CD14-positive monocyte (primary cell): ENCODE measurements around the gene POU2AF1. TPM values are rescaled to one million over a fixed set of nuclear protein-coding genes. Genes with fewer than 3 reads are reported as not detected.

Experiments
- DNase-seq, 3 donors: peaks; one replicate each; pipeline ENCODE4 v3.0.0-alpha.2; 2011 to 2022
- H2AFZ ChIP-seq: 2 replicates; pipeline ENCODE4 v1.6.0; 2012; ENCODE audit warnings: mild to moderate bottlenecking, low read depth, low read length, inconsistent platforms; ENCODE audit not compliant: insufficient read depth, poor library complexity, severe bottlenecking
- H3K27ac ChIP-seq, 2 donors: 1 replicate in 1 of 2; 2 replicates in 1 of 2; pipeline ENCODE4 v1.5.1; 2012 to 2013; ENCODE audit warnings: low read length in 2 of 2, control low read depth in 1 of 2, inconsistent platforms in 1 of 2, low read depth in 1 of 2, mild to moderate bottlenecking in 1 of 2
- H3K27me3 ChIP-seq, 2 donors: one replicate each; pipeline versions ENCODE4 v1.6.0 to v1.6.1; 2011 to 2013; ENCODE audit warnings: low read length in 2 of 2; ENCODE audit not compliant: control insufficient read depth in 2 of 2, insufficient read depth in 2 of 2
- H3K36me3 ChIP-seq, 2 donors: replicated peaks in 1 of 2; 1 replicate in 1 of 2; 2 replicates in 1 of 2; pipeline versions ENCODE4 v1.5.1 to v1.6.1; 2012 to 2013; ENCODE audit warnings: low read length in 2 of 2, control low read depth in 1 of 2, inconsistent platforms in 1 of 2, mild to moderate bottlenecking in 1 of 2; ENCODE audit not compliant: insufficient read depth in 2 of 2, control insufficient read depth in 1 of 2
- H3K4me1 ChIP-seq, 2 donors: 1 replicate in 1 of 2; 2 replicates in 1 of 2; pipeline versions ENCODE4 v1.5.1 to v1.6.1; 2012 to 2013; ENCODE audit warnings: low read length in 2 of 2, control low read depth in 1 of 2, inconsistent platforms in 1 of 2, mild to moderate bottlenecking in 1 of 2, moderate library complexity in 1 of 2; ENCODE audit not compliant: insufficient read depth in 2 of 2, control insufficient read depth in 1 of 2
- H3K4me2 ChIP-seq: replicated peaks from 2 replicates; pipeline ENCODE3; 2012; ENCODE audit warnings: low read length, moderate library complexity, mild to moderate bottlenecking; ENCODE audit not compliant: poor library complexity, severe bottlenecking; ENCODE audit errors: extremely low read depth
- H3K4me3 ChIP-seq, 3 experiments: fragments of 200-600 bp in 1 of 3; sonication (generic) in 1 of 3; replicated peaks in 1 of 3; 1 replicate in 2 of 3; 2 replicates in 1 of 3; pipeline ENCODE4 v1.5.1; 2011 to 2013; ENCODE audit warnings: low read length in 3 of 3, mild to moderate bottlenecking in 3 of 3, control low read depth in 2 of 3, low read depth in 2 of 3, inconsistent platforms in 1 of 3, moderate library complexity in 1 of 3
- H3K79me2 ChIP-seq: 2 replicates; pipeline ENCODE4 v1.6.0; 2012; ENCODE audit warnings: mild to moderate bottlenecking, control low read depth, inconsistent platforms, low read length, moderate library complexity; ENCODE audit not compliant: insufficient read depth
- H3K9ac ChIP-seq: 2 replicates; pipeline ENCODE4 v1.6.0; 2017; ENCODE audit warnings: low read length, mild to moderate bottlenecking; ENCODE audit not compliant: insufficient read depth, poor library complexity, severe bottlenecking
- H3K9me3 ChIP-seq, 2 donors: replicated peaks in 1 of 2; 1 replicate in 1 of 2; 2 replicates in 1 of 2; pipeline versions ENCODE4 v1.5.1 to v1.6.1; 2012 to 2013; ENCODE audit warnings: low read length in 2 of 2, control low read depth in 1 of 2; ENCODE audit not compliant: control insufficient read depth in 1 of 2, insufficient read depth in 1 of 2
- H4K20me1 ChIP-seq: 2 replicates; pipeline ENCODE4 v1.6.0; 2012; ENCODE audit warnings: mild to moderate bottlenecking, low read length, control low read depth, moderate library complexity; ENCODE audit not compliant: insufficient read depth
- H3K27ac Mint-ChIP-seq, 7 donors: one replicate each; pipeline ENCODE4 v1.8.0; 2020; ENCODE audit warnings: mild to moderate bottlenecking in 7 of 7, mixed read lengths in 7 of 7, moderate library complexity in 6 of 7, inconsistent platforms in 2 of 7
- H3K27me3 Mint-ChIP-seq, 3 donors: one replicate each; pipeline ENCODE4 v1.8.0; 2021 to 2022; ENCODE audit warnings: low read depth in 3 of 3, mild to moderate bottlenecking in 3 of 3, mixed read lengths in 3 of 3, moderate library complexity in 3 of 3, inconsistent platforms in 1 of 3
- H3K36me3 Mint-ChIP-seq, 2 donors: one replicate each; pipeline ENCODE4 v1.8.0; 2020; ENCODE audit warnings: mixed read lengths in 2 of 2, inconsistent platforms in 1 of 2, mild to moderate bottlenecking in 1 of 2
- H3K4me1 Mint-ChIP-seq: one replicate; pipeline ENCODE4 v1.8.0; 2020; ENCODE audit warnings: mild to moderate bottlenecking, mixed read lengths
- H3K4me3 Mint-ChIP-seq, 2 donors: one replicate each; pipeline ENCODE4 v1.8.0; 2020; ENCODE audit warnings: mild to moderate bottlenecking in 2 of 2, mixed read lengths in 2 of 2, moderate library complexity in 1 of 2
- H3K9me3 Mint-ChIP-seq, 7 donors: one replicate each; pipeline ENCODE4 v1.8.0; 2020 to 2022; ENCODE audit warnings: mixed read lengths in 7 of 7, mild to moderate bottlenecking in 6 of 7, moderate library complexity in 6 of 7, inconsistent platforms in 2 of 7
- WGBS: methylation state at CpG from one replicate; pipeline ENCODE4 v1.1.5; 2013; ENCODE audit warnings: missing lambda C conversion rate; ENCODE audit not compliant: insufficient coverage; 5-methylcytosine and 5-hydroxymethylcytosine counted together
- intact Hi-C, 2 donors: fragments of 100-400 bp; cut with micrococcal nuclease; formaldehyde crosslinking; loops; one replicate each; pipeline versions ENCODE4 v1.15.0 to v1.15.1; 2023
- polyA plus RNA-seq, 3 donors: library from polyadenylated mRNA; depleted of rRNA in 1 of 3; unstranded in 2 of 3; stranded (reverse) in 1 of 3; fragments of 300-500 nt in 2 of 3; fragments of >200 nt in 1 of 3; fragmentation: Illumina TruSeq in 2 of 3; gene quantifications; 1 replicate in 2 of 3; 2 replicates in 1 of 3; pipeline ENCODE4 v1.2.3, GENCODE V29; 2012 to 2021
- TF ChIP-seq, protein P1 (sequence below): fragments of 200-600 bp; IDR thresholded peaks from one replicate; pipeline ENCODE4 v1.8.0; 2022; ENCODE audit warnings: antibody characterized with exemption, mild to moderate bottlenecking

Gene POU2AF1
- polyA plus RNA-seq, 3 donors: 0.07 to 0.12 (median 0.09) TPM

DNA sequence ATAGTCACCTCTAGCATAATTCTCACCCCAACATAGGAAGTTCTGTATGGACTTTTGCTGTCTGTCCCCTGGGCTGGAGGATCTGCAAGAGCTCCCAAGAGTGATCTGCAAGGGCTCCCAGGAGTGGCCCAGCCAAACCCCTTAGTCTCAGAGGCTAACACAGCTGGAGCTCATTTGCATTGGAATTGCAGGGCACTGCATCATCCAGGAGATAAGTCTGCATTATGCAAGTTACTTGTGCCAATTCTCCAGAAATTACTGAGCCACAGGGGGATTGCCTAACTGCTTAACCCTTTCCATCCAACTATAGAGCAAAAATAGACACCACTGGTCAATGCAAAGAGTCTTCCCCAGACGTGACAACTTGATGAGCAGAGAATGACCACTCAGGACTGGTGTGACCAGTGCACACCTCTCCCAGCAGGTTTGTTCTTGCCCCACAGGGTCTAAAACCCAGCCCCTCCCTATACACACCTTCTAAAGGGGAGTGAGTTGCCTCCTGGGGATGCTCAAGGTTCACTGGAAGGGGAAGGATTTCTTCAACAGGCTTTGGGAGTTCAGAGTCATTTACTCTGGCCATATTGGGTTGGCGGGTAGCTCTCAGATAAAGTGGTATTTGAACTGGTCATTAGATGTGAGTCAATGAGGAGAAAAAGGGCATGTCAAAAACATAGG lies 42.4 kb downstream of the POU2AF1 start:
- 92% methylated on average over 2 of the region's 2 CpGs for WGBS
- TF ChIP-seq, protein P1, sequence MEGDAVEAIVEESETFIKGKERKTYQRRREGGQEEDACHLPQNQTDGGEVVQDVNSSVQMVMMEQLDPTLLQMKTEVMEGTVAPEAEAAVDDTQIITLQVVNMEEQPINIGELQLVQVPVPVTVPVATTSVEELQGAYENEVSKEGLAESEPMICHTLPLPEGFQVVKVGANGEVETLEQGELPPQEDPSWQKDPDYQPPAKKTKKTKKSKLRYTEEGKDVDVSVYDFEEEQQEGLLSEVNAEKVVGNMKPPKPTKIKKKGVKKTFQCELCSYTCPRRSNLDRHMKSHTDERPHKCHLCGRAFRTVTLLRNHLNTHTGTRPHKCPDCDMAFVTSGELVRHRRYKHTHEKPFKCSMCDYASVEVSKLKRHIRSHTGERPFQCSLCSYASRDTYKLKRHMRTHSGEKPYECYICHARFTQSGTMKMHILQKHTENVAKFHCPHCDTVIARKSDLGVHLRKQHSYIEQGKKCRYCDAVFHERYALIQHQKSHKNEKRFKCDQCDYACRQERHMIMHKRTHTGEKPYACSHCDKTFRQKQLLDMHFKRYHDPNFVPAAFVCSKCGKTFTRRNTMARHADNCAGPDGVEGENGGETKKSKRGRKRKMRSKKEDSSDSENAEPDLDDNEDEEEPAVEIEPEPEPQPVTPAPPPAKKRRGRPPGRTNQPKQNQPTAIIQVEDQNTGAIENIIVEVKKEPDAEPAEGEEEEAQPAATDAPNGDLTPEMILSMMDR: no peak
- Histone ChIP-seq H3K27me3 (no peaks in the 10 kb centered on the region), H3K27ac (no peak overlapping the region), H3K9me3 (no peaks in the 10 kb centered on the region), H2AFZ (no peak overlapping the region), H3K4me3 (no peak overlapping the region), H3K79me2 (no peaks in the 10 kb centered on the region), H3K36me3 (no peaks in the 10 kb centered on the region), H3K4me2 (no peak overlapping the region), H4K20me1 (no peaks in the 10 kb centered on the region), H3K9ac (no peak overlapping the region), H3K4me1 (no peaks in the 10 kb centered on the region)
- Mint-ChIP-seq H3K36me3 (no peaks in the 10 kb centered on the region), H3K4me3 (no peak overlapping the region), H3K27me3 (peaks cover 0 to 4% (median 1%) of the 10 kb centered on the region in 3 donors), H3K27ac (no peak overlapping the region), H3K9me3 (peaks cover 0 to 5% (median 2%) of the 10 kb centered on the region in 7 donors), H3K4me1 (no peaks in the 10 kb centered on the region)
- intact Hi-C loops: no loop called here
- no peak for DNase-seq

DNA sequence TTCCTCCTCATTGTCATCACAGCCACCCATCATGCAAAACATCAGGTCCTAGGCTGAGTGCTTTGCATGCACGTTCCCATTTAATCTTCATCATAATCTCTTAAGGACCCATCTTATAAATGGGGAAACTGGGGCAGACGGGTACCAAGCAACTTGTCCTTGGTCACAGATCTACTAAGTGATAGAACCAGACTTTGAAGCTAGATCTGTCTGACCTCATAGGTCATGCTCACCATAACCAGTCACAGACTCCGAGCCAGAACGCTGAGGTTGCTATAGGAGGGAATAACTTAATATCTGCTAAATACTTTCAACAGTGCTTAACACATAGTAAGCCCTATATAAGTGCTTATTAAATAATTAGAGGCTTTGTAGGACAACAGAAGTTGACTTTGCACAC lies 43.0 kb downstream of the POU2AF1 start:
- Histone ChIP-seq H3K36me3 (no peaks in the 10 kb centered on the region), H4K20me1 (no peaks in the 10 kb centered on the region), H3K27me3 (no peaks in the 10 kb centered on the region), H3K4me3 (no peak overlapping the region), H3K79me2 (no peaks in the 10 kb centered on the region), H3K4me2 (no peak overlapping the region), H3K9me3 (no peaks in the 10 kb centered on the region), H3K4me1 (no peaks in the 10 kb centered on the region), H2AFZ (no peak overlapping the region), H3K9ac (no peak overlapping the region), H3K27ac (no peak overlapping the region)
- DNase-seq: no peak
- H3K4me1 Mint-ChIP-seq: no peaks in the 10 kb centered on the region
- no peak overlapping the region for H3K4me3 Mint-ChIP-seq
- 100% methylated on average over 2 of the region's 4 CpGs for WGBS
- TF ChIP-seq, protein P1: no peak
- no peak overlapping the region for H3K27ac Mint-ChIP-seq
- H3K27me3 Mint-ChIP-seq: peaks cover 0 to 2% (median 1%) of the 10 kb centered on the region in 3 donors
- H3K9me3 Mint-ChIP-seq: peaks cover 0 to 5% (median 2%) of the 10 kb centered on the region in 7 donors
- no peaks in the 10 kb centered on the region for H3K36me3 Mint-ChIP-seq
- intact Hi-C loops: no loop called here
